ENCODE data around the gene NPAS3.

NPAS3 gene

DNA sequence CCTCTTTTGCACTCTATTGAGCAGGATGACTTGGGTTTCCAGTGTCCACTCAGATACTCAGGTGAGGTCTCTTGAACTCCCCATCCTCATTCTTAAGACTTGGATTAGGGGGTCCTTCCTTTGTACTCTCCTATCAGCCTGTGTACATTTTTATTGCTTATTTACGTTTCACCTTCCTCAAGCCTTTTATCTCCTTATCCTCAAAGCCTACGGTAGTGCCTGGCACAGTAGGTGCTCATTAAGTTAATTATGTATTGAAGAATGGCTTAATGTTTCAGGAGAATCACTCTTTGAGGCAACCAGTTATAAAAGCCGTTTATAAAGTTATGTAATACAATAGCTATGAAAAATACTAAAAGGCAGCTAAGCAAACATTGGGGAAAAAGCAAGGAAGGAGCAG is 315.7 kb downstream of the NPAS3 start:
- no peak overlapping the region for H3K27ac ChIP-seq
- TF ChIP-seq, protein P1, sequence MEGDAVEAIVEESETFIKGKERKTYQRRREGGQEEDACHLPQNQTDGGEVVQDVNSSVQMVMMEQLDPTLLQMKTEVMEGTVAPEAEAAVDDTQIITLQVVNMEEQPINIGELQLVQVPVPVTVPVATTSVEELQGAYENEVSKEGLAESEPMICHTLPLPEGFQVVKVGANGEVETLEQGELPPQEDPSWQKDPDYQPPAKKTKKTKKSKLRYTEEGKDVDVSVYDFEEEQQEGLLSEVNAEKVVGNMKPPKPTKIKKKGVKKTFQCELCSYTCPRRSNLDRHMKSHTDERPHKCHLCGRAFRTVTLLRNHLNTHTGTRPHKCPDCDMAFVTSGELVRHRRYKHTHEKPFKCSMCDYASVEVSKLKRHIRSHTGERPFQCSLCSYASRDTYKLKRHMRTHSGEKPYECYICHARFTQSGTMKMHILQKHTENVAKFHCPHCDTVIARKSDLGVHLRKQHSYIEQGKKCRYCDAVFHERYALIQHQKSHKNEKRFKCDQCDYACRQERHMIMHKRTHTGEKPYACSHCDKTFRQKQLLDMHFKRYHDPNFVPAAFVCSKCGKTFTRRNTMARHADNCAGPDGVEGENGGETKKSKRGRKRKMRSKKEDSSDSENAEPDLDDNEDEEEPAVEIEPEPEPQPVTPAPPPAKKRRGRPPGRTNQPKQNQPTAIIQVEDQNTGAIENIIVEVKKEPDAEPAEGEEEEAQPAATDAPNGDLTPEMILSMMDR (conservative IDR thresholded peaks at IDR 0.05) = no peak

- TF ChIP-seq, protein P1 (conservative IDR thresholded peaks at IDR 0.05) = no peak
- H3K27ac ChIP-seq = no peak overlapping the region
Measured at GRCh38 chr14:33254861-33255395, 316.2 kb downstream of the NPAS3 start.

GRCh38 chr14:33257796-33258195 is 319.1 kb downstream of the NPAS3 start:
- no peak overlapping the region for H3K27ac ChIP-seq
- TF ChIP-seq, protein P1 (conservative IDR thresholded peaks at IDR 0.05) = no peak

- TF ChIP-seq, protein P1 (conservative IDR thresholded peaks at IDR 0.05) = no peak
- H3K27ac ChIP-seq = no peak overlapping the region
Measured at GRCh38 chr14:33259764-33260163, 321.1 kb downstream of the NPAS3 start.

DNA sequence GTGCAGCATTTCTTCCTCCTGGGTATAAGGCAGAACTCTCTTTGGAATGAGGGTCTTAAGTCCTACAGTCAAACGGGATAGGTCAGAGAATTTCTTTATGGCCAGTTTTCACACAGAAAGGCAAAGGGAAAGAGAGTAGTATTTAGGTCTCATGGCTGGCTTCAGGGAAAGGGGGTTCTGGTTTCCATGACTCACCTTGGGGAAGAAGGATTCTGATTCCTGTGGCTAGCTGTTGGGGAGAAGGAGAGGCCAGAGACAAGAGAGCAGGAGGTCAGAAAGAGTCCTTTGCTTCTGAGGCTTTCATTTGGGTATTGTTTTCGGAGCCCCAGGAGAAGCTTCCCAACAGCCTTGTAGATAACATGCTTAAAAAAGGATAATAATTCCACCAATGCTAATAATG is 332.5 kb downstream of the NPAS3 start:
- TF ChIP-seq, protein P1 (conservative IDR thresholded peaks at IDR 0.05) = no peak
- no peak overlapping the region for H3K27ac ChIP-seq

DNA sequence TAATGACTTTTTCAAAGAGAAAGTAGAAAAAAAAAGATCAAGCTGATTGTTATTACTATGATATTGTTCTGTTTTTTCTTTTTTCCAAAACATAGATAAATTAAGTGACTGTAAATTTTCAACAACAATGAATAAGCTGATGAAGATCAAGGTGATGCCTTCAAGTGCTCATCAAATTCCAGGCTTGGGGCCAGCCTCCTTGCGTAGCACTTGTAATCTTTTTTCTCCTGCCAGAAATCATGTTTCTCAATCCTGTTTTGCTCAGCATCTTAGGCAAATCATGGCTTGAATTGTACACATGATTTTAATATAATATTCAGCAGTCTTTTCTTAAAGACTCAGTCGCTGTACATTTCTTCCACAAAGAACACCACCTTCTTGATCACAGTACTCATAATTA is 333.2 kb downstream of the NPAS3 start:
- no peak overlapping the region for H3K27ac ChIP-seq
- TF ChIP-seq, protein P1 (conservative IDR thresholded peaks at IDR 0.05) = no peak

DNA sequence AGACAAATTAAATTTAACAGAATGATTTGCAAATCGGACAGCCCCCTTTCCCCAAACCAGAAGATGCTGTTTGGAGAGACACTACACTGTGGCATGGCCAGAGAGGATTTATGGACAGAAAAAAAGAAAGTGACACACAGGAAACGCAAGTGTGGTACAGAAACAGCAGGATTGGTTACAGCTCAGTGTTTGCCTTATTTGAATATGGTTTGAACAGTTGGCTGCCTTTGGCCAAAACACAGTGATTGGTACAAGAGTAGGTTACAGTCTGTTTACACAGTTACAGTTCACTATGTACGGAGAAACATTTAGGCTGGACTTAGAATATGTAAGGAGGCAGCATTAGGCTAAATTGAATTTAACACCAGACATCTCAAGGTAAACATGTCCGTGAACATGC is 335.3 kb downstream of the NPAS3 start:
- no peak overlapping the region for H3K27ac ChIP-seq
- TF ChIP-seq, protein P1 (conservative IDR thresholded peaks at IDR 0.05) = no peak

All from VCaP (cell line).